ENCODE measurements around the gene ENAH.
A peak's percentile ranks its signal among the peaks of the same experiment; 100 is the strongest.

The ENAH gene

DNA sequence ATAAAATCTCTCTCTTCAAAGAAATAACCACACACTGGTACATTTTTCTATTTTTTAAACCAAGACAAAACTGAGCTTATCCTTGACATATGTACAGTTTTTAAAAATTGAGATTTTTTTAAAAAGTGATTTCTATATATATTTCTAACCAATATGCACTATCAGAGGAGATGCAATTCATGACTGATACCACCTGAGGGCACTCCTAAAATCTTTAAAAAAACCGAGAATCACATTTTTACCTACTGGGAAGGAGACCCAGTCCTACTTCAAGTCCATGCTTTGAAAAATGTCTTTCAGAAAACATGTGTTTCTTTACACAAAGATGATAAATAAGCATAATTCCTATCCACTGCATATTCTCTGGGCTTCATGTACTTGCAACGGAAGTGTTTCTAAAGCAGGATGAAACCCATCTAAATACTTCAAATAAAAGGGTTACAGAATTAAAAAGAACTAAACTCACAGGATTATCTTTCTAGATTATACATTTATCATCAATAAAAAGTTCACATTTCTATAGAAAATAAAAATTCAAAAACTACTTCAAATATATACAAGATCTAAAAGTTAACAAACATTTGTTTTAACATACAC is 98.6 kb downstream of the ENAH start:
- Histone ChIP-seq H3K4me2 (ENCODE audit: low read depth, low read length, poor library complexity, severe bottlenecking) (no peak overlapping the region), H3F3A (ENCODE audit: low read depth) (no peaks in the 10 kb centered on the region), H3K4me1 (ENCODE audit: insufficient read depth, low read length, poor library complexity, severe bottlenecking) (no peaks in the 10 kb centered on the region), H3K79me2 (ENCODE audit: insufficient read depth, low read length) (no peaks in the 10 kb centered on the region), H3K9me3 (ENCODE audit: insufficient read depth, low read depth, low read length) (no peaks in the 10 kb centered on the region), H3K9me2 (replicated peaks; ENCODE audit: low read depth, low read length) (no peaks in the 10 kb centered on the region), H3K9ac (ENCODE audit: low read depth, low read length, poor library complexity, severe bottlenecking) (no peak overlapping the region), H3K4me3 (ENCODE audit: low read length, poor library complexity, severe bottlenecking) (no peak overlapping the region), H4K20me1 (ENCODE audit: insufficient read depth, low read length, poor library complexity, severe bottlenecking) (no peaks in the 10 kb centered on the region), H2AFZ (ENCODE audit: low read length) (no peak overlapping the region), H3K27me3 (ENCODE audit: insufficient read depth, low read length, poor library complexity, severe bottlenecking) (no peaks in the 10 kb centered on the region), H3K36me3 (ENCODE audit: insufficient read depth, low read length) (no peaks in the 10 kb centered on the region; the same call in 1 of the 2 replicates)
- TF ChIP-seq, protein P1, sequence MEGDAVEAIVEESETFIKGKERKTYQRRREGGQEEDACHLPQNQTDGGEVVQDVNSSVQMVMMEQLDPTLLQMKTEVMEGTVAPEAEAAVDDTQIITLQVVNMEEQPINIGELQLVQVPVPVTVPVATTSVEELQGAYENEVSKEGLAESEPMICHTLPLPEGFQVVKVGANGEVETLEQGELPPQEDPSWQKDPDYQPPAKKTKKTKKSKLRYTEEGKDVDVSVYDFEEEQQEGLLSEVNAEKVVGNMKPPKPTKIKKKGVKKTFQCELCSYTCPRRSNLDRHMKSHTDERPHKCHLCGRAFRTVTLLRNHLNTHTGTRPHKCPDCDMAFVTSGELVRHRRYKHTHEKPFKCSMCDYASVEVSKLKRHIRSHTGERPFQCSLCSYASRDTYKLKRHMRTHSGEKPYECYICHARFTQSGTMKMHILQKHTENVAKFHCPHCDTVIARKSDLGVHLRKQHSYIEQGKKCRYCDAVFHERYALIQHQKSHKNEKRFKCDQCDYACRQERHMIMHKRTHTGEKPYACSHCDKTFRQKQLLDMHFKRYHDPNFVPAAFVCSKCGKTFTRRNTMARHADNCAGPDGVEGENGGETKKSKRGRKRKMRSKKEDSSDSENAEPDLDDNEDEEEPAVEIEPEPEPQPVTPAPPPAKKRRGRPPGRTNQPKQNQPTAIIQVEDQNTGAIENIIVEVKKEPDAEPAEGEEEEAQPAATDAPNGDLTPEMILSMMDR (conservative IDR thresholded peaks at IDR 0.05; ENCODE audit: low read length): peak; percentile 80
- no peak for TF ChIP-seq EZH2phosphoT487 (IDR thresholded peaks at IDR 0.05; ENCODE audit: borderline replicate concordance)

DNA sequence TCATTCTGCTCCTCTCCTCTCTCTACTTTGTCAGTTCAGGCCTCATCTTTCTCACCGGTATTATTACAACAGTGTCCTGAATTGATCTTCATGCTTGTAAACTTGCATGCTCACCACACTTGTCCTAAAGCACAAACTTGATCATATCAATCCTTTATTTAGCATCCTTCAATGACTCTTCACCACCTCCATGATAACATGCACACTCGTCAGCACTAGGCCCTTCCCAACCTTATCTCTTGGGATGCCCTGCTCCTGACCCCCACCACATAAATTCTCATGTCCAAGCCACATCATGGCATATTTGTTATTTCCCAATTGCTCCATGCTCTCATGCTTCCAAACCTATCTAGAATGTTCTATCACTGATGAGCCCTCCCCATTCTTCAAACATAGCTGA is 103.1 kb downstream of the ENAH start:
- Histone ChIP-seq H3K79me2 (ENCODE audit: insufficient read depth, low read length) (no peaks in the 10 kb centered on the region), H3K9me3 (ENCODE audit: insufficient read depth, low read depth, low read length) (no peaks in the 10 kb centered on the region), H3K9ac (ENCODE audit: low read depth, low read length, poor library complexity, severe bottlenecking) (no peak overlapping the region), H2AFZ (ENCODE audit: low read length) (no peak overlapping the region), H3K4me2 (ENCODE audit: low read depth, low read length, poor library complexity, severe bottlenecking) (no peak overlapping the region), H3K9me2 (replicated peaks; ENCODE audit: low read depth, low read length) (no peaks in the 10 kb centered on the region), H3K4me1 (ENCODE audit: insufficient read depth, low read length, poor library complexity, severe bottlenecking) (peaks cover 7% of the 10 kb centered on the region), H4K20me1 (ENCODE audit: insufficient read depth, low read length, poor library complexity, severe bottlenecking) (no peaks in the 10 kb centered on the region), H3K36me3 (ENCODE audit: insufficient read depth, low read length) (no peaks in the 10 kb centered on the region; the same call in 1 of the 2 replicates), H3F3A (ENCODE audit: low read depth) (no peaks in the 10 kb centered on the region), H3K4me3 (ENCODE audit: low read length, poor library complexity, severe bottlenecking) (no peak overlapping the region), H3K27me3 (ENCODE audit: insufficient read depth, low read length, poor library complexity, severe bottlenecking) (no peaks in the 10 kb centered on the region)
- TF ChIP-seq, protein P1 (conservative IDR thresholded peaks at IDR 0.05; ENCODE audit: low read length): no peak
- no peak for TF ChIP-seq EZH2phosphoT487 (IDR thresholded peaks at IDR 0.05; ENCODE audit: borderline replicate concordance)

DNA sequence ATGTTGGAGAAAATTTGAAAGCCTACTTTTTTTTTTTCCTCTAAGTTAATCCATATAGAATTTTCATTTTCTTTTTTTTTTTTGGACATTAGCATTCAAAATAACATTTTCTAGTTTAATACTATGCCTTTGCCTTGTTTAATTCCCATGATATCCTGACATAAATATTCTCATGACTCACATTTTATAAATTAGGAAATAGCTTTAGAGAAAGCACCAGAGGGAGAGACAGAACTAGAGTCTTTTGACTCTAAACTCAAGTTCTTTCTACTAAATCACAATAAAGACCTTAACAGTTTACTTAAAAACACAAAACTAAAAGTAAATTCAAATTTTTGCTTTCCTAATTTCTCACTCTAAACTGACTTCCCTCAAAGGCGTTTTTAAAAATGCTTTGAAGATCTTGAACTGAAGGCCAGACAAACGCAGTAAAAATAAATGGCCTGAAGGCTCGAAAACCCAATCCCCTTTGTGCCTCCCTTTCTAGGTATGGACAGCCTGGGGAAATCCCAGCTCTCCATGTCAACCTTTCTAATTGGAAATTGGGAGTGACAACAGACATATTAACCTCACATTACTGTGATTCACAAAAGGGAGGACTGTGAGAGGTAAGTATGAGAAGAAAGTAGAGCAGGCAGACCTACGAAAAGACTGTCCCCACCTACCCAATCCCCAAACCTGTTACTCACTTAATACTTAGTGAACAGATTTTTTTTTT is 104.6 kb downstream of the ENAH start:
- TF ChIP-seq EZH2phosphoT487 (IDR thresholded peaks at IDR 0.05; ENCODE audit: borderline replicate concordance): no peak
- TF ChIP-seq, protein P1 (conservative IDR thresholded peaks at IDR 0.05; ENCODE audit: low read length): no peak
- no peak overlapping the region for H3K4me3 ChIP-seq (ENCODE audit: low read length, poor library complexity, severe bottlenecking)
- no peaks in the 10 kb centered on the region for H3K9me2 ChIP-seq (replicated peaks; ENCODE audit: low read depth, low read length)
- H3K27me3 ChIP-seq (ENCODE audit: insufficient read depth, low read length, poor library complexity, severe bottlenecking): no peaks in the 10 kb centered on the region
- no peak overlapping the region for H3K9ac ChIP-seq (ENCODE audit: low read depth, low read length, poor library complexity, severe bottlenecking)
- H3K4me2 ChIP-seq (ENCODE audit: low read depth, low read length, poor library complexity, severe bottlenecking): no peak overlapping the region
- H3F3A ChIP-seq (ENCODE audit: low read depth): no peaks in the 10 kb centered on the region
- H3K9me3 ChIP-seq (ENCODE audit: insufficient read depth, low read depth, low read length): no peaks in the 10 kb centered on the region
- no peaks in the 10 kb centered on the region for H4K20me1 ChIP-seq (ENCODE audit: insufficient read depth, low read length, poor library complexity, severe bottlenecking)
- no peaks in the 10 kb centered on the region; the same call in 1 of the 2 replicates for H3K36me3 ChIP-seq (ENCODE audit: insufficient read depth, low read length)
- no peak overlapping the region for H2AFZ ChIP-seq (ENCODE audit: low read length)
- no peaks in the 10 kb centered on the region for H3K79me2 ChIP-seq (ENCODE audit: insufficient read depth, low read length)
- peaks cover 7% of the 10 kb centered on the region for H3K4me1 ChIP-seq (ENCODE audit: insufficient read depth, low read length, poor library complexity, severe bottlenecking)
